ENCODE data around the gene PDIA6.
A peak's percentile ranks its signal among the peaks of the same experiment; 100 is the strongest.
"Not testable (repeated sequence)": the region's sequence is repeated elsewhere in the genome, so short reads cannot be mapped to it uniquely, and the experiment has no call there.

PDIA6 gene

GRCh38 chr2:10832203-10832936, 19.8 kb upstream of the PDIA6 start:
- peak; percentile 38 for DNase-seq

DNA sequence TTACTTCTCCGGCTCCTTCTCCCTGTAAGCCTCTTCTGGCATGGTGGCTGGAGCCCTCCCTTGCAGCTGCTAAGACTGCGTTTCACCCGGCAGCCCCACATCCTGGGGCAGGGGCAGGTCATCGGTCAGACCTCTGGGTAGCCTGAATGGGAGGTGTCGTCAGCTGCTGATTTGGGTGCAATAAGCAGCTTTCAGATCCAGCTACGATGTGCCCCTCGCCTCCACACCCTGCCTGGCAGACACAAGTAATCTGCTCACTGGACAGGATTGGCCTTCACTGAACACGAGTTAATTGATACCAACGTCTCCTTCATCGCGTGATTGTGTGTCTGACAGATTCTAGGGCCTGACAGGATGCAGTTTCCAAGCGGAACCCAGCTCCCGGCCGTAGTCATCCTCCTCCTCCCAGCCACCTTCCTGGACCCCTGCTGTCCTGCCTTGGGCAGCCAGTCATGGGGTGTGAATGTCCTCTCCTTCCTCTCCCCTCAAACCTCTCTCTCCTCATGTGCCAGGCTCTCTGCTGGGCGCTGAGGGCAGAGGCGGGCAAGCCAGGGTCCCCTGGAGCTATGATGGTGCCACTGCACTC, 18.9 kb upstream of the PDIA6 start:
- DNase-seq = no peak

GRCh38 chr2:10830641-10831399, 18.2 kb upstream of the PDIA6 start:
- DNase-seq = no peak

DNA sequence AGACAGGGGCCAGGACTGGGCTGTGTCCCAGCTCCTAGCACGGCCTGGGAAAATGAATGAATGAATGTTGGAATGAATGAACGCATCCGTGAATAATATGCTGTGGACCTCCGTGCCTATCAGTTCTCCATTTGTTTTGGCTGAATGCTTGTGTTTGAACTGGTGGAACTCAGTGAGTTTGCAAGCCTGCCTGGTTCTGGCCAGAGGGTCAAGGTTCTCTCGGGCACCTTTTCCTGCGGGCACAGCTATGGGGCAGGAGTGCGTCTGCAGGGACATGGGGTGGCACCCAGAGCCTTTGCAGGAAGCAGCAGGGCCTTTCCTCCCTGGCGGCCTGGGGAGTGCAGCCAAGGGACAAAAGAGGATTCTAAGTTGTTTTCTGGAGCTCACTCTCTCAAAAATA, 17.6 kb upstream of the PDIA6 start:
- no peak for DNase-seq

DNA sequence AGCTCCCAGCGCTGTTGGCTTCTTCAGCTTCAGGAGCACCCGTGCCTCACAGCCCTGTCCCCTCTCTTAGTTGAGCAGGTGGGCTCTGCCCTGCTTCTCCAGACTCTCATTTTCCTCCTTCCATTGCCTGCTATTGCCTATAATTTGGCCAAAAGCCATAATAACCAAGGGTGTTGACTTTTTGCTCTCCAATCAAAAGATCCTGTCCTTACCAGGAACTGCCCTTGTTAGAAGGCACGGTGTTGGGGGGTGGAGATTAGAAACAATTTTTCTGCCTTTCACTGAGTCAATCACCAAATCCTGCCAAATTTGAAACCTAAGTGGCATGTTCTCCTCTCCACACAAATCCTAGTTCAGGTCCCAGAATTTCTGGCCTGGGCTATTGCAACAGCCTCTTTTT, 16.7 kb upstream of the PDIA6 start:
- DNase-seq = no peak

- DNase-seq = no peak
Observed at GRCh38 chr2:10828346-10828745, 15.8 kb upstream of the PDIA6 start.

- no peak for DNase-seq
Observed at GRCh38 chr2:10826625-10827024, 14.0 kb upstream of the PDIA6 start.

GRCh38 chr2:10826026-10826425, 13.4 kb upstream of the PDIA6 start:
- DNase-seq = no peak

DNA sequence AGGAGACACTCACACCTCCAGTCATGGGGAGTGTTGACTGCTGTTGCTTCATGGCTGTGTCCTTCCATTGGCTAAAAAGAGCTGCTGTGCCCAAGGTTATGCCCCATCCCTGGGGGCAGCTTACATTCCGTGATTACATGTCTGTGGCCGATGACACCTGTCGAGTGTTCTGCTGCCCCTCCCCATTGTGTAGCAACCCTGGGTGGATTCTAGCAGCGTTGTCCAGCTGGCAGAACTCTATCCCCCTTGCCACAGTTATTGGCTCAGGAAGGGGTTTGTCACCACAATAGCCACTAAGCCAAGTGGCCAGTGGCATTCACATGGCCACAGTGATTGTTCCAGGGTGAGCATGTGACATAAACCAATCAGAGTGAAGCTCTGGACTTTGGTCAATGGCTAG, 11.6 kb upstream of the PDIA6 start:
- DNase-seq = no peak

GRCh38 chr2:10820978-10821695, 8.6 kb upstream of the PDIA6 start:
- DNase-seq = no peak

DNA sequence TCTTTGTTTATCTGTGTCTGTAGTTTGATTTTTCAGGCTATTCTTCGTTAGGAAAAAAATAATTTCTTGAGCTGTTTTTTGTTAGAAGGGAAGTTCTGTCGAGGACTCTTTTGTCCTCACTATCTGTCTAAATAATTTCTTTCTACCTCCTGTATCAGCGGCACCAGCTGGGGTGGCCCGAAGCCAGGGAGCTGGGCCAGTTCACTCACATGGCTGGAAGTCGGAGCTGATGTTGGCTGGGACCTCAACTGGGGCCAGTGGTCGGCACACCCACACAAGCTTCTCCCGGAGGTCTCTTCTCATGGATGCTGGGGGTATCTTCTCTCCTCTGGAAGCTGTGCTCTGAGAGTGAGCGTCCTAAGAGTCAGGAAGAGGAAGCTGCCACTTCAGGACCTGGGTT, 8.0 kb upstream of the PDIA6 start:
- DNase-seq = no peak

GRCh38 chr2:10819714-10820314, 7.2 kb upstream of the PDIA6 start:
- DNase-seq = no peak

GRCh38 chr2:10818984-10819383, 6.4 kb upstream of the PDIA6 start:
- DNase-seq = no peak

DNA sequence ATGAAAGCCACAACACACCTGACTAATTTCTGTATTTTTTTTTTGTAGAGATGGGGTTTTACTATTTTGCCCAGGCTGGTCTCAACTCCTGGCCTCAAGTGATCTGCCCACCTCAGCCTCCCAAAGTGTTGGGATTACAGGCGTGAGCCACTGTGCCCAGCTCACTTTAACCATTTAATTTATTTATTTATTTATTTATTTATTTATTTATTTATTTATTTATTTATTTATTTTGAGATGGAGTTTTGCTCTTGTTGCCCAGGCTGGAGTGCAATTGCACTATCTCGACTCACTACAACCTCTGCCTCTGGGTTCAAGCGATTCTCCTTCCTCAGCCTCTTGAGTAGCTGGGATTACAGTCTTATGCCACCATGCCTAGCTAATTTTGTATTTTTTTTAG, 5.7 kb upstream of the PDIA6 start:
- DNase-seq = not testable (repeated sequence)

DNA sequence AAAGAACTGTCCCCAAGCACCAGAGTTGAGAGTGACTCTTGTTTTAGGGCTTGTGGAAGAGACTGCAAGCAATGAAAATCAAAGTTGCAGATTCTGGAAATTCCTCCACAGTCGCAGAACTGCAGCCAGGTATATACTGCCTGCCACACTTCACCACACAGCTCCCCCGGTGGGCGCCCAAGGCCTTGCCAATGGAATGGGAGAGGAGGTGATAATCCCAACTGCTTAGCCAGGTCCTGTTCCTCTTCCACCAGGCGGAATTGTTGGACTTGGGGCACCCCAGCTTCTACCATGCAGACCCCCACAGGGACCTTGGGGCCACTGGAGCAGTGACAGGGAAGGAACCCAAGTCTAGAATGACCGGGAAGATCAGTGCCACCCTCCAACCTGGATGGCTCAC, 4.8 kb upstream of the PDIA6 start:
- no peak for DNase-seq

GRCh38 chr2:10814571-10815331, 2.2 kb upstream of the PDIA6 start:
- no peak for DNase-seq

- no peak for DNase-seq
Observed at GRCh38 chr2:10814142-10814541, 1.6 kb upstream of the PDIA6 start.

- not testable (repeated sequence) for DNase-seq
Observed at GRCh38 chr2:10813163-10814138, 866 bp upstream of the PDIA6 start.

DNA sequence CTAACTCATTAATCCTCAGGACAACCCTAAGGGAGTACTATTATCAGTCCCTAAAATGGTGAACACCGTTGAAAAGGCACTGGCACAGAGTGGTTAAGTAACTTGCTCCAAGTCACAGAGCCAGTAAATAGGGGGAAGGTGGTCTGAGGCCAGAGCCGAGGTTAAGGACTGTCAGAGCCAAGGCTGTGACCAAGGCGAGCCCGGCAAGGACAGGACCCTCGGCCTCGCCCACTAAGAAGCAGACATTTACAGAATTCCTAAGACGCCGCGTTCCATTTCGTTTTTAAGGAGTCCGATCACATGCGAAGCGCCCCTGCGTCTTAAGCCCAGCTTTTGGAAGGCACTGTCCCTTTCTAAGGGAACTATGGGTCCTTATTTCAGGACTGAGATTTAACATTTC, 1.1 kb downstream of the PDIA6 start:
- no peak for DNase-seq

DNA sequence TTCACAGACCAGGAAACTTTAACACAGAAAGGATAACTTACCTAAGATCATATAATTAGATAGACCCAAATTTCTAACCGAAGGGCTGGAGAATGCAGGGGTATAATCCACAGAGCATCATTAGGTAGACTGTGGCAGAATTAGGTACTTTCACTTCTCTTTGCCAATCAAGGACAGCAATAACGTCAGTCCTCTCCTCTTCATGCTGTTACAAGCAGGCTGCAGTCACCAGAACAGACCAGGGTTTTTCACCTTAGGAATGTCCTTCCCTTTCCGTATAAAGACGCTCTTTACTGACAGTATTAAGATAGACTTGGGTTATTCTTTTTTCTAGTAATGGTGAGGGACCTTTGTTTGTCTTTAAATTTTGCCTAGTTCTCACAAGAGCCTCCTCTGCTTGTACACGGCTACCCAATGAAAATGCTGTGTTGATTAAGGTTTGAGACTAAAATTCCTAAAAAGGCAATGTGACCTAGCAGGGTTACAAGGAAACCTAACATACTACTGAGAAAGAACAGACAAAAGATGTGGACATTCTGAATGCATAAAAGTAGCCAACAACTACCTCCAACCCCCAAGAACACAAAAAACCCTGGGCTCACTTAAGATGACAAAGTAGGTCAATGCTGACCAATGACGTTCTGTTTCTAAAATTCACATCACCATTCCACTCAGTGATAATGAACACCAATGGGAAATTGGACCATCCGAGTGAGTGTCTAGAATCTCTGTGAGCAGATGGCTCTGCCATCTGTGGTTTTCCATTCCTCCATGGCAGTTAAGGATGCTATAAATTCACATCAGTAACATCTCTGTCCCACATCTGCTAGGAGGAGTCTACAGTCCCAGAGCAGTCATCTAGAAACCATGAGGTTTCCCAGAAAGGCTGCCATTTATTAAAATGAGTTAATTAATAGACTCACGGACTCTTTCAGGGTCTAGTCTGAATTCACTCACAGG, 2.1 kb downstream of the PDIA6 start:
- no peak for DNase-seq

Data from T1000 (cell line).